ENCODE data around the gene OR1M1.
"Not testable (repeated sequence)": the region's sequence is repeated elsewhere in the genome, so short reads cannot be mapped to it uniquely, and the experiment has no call there.

The OR1M1 gene, protein sequence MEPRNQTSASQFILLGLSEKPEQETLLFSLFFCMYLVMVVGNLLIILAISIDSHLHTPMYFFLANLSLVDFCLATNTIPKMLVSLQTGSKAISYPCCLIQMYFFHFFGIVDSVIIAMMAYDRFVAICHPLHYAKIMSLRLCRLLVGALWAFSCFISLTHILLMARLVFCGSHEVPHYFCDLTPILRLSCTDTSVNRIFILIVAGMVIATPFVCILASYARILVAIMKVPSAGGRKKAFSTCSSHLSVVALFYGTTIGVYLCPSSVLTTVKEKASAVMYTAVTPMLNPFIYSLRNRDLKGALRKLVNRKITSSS

DNA sequence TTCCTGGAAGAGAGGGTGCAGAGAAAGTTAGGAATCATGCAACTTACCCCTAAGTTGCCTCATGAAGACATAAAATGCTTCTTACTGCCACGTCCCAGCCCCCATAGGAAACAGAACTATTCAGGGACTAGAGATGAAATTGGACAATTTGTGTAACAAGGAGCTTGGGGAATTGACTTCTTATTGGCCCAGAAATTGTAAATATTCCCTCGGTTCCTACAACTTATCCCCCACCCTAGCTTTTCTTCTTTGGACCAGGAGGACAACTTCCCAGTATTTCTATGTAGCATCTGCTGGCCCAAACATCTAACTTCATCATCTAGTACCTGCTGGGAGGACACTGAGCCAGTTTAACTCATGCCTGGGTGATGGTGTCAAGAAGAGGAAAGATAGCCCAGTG, at the start of gene OR1M1:
Gene OR1M1 (plus strand): TSS at position 301 of the 400 bp plus-strand sequence. CDS start 6,184 bp downstream, outside the sequence.
- no peak for DNase-seq

DNA sequence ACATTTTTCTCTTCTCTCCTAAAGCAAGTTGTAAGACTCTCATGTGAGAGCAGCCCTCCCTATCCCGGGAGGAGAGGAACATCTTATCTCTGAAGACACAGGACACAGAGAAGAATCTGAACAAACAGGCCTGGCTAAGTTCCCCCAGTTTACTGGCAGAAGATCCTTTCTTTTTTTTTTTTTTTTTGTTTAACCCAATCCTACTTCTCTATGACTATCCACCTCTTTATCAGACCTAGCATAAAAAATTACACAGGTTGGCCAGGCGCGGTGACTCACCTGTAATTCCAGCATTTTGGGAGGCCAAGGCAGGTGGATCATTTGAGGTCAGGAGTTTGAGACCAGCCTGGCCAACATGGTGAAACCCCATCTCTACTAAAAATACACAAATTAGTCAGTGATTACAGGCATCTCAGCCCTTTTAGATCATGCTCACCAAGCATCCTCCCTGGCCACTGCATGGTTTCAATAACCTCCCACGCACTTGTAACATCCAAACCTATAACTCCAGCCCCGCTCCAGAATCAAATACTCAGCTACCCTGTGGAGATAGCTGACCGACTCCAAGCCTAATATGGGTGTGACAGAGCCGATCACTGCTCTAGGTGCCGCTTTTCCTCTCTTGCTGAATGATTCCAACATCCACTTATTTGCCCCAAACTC, 49.3 kb upstream of the OR1M1 start:
- DNase-seq, result no peak

GRCh38 chr19:9039728-9040127, 47.1 kb upstream of the OR1M1 start:
- no peak for DNase-seq

DNA sequence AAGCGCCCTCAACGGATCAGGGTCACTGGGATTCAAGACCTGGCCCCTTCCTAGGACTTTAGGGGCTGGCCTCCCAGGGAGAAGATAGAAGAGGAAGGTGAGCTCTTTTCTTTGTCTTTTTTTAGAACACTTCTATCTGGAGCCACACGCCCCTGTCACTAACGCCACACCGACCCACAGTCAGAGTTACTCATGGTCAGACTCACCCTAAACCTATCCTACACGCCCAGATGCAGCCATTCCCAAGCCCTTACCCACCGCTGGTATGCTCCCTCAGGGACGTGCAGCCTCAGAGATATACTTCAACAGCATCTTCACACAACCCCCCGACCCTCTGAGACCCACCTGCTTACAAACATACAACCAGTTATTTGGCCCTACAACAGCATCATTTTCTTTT, 46.7 kb upstream of the OR1M1 start:
- DNase-seq, result no peak

- no peak for DNase-seq
Measured at GRCh38 chr19:9041023-9041422, 45.8 kb upstream of the OR1M1 start.

- DNase-seq, result no peak
Measured at GRCh38 chr19:9043524-9043923, 43.3 kb upstream of the OR1M1 start.

DNA sequence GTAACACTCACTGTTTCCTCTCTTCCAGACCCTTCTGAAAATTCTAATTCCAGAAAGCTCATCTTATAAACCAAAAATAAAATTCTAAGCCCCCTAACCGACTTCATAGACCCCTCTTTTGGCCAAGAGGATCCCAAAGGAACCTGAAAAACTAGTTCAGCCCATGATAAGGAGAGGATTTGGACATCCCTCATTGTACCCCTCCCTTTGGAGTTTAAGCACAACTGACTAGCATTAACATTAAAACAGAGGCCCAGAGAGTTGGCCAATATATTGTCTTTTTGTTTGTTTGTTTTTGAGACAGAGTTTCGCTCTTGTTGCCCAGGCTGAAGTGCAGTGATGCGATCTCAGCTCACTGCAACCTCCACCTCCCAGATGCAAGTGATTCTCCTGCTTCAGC, 42.4 kb upstream of the OR1M1 start:
- no peak for DNase-seq

GRCh38 chr19:9046694-9047093, 40.2 kb upstream of the OR1M1 start:
- DNase-seq, result no peak

DNA sequence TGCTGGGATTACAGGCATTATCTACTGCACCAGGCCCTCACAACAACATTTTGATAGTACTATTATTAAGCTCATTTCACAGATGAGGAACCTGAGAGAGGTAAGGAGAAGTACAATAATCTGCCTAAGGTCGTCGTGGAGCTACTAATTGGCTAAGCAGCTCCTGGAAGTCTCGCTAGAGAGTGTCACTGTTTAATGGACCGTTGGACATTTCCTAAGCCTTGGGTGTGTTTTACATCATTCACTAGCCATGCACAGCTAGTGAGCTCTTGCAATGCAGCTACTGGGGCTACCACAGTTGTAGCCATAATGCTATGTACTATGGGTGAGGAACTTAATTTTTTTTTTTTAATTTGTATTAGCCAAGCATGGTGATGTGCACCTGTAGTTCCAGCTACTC, 34.0 kb upstream of the OR1M1 start:
- no peak for DNase-seq

GRCh38 chr19:9053674-9054073, 33.2 kb upstream of the OR1M1 start:
- DNase-seq, result not testable (repeated sequence)

- no peak for DNase-seq
Measured at GRCh38 chr19:9054207-9054606, 32.7 kb upstream of the OR1M1 start.

DNA sequence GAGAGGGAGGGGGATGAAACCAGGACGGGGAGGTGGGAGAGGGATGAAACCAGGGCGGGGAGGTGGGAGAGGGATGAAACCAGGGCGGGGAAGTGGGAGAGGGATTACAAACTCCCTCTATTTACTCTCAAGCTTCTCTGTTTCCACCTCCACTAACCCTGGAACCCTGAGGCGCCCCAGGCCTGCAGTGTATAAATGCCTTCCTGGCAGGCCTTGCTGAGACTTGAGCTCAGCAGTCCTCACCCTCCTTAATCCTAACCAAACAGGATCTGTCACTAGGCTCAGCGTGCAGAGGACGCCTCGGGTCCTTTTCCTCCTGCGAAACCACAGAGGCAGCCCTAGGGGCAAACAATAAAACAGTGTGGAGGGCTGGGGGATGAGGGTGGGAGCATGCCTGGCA, 32.1 kb upstream of the OR1M1 start:
- no peak for DNase-seq

DNA sequence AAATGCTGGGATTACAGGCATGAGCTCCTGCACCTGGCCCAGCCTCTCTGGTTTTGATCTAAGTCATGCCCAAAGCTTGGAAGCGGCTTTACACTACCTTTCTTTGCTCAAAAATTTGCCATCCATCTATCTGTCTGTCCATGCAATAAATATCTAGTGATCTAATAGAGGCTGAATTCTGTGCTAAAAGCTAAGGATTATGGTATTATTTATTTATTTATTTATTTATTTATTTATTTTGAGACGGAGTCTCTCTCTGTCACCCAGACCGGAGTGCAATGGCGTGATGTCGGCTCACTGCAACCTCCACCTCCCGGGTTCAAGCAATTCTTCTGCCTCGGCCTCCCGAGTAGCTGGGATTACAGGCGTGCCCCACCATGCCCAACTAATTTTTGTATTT, 30.7 kb upstream of the OR1M1 start:
- not testable (repeated sequence) for DNase-seq

DNA sequence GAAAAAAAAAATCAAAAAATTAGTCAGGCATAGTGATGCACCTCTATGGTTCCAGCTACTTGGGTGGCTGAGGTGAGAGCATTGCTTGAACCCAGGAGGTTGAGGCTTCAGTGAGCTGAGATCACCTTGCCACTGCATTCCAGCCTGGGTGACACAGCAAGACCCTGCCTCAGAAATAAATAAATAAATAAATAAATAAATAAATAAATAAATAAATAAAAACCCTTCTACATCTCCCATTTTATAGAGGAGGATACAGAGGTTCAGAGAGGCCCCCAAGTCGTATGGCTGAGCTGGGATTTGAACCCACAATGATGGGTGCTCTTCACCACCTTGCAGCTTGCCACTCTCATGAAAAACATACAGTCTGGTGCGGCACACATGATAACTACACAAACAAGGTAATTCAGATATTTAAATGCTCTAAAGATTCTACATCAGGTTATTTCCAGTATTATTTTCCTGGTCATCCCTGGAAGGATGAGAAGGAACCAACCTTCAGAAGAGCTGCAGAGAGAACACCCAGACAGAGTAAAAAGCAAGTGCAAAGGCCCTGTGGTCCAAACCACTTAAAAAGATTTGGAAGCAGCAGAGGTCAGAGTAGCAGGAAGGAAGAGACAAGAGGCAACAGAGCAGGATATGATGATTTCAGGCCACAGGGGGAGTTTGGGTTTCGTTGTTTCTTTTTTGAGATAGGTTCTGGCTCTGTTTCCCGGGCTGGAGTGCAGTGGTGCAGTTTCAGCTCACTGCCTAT, 29.2 kb upstream of the OR1M1 start:
- DNase-seq, result no peak

- DNase-seq, result no peak
Measured at GRCh38 chr19:9058905-9059667, 27.8 kb upstream of the OR1M1 start.

- no peak for DNase-seq
Measured at GRCh38 chr19:9060564-9061340, 26.1 kb upstream of the OR1M1 start.

DNA sequence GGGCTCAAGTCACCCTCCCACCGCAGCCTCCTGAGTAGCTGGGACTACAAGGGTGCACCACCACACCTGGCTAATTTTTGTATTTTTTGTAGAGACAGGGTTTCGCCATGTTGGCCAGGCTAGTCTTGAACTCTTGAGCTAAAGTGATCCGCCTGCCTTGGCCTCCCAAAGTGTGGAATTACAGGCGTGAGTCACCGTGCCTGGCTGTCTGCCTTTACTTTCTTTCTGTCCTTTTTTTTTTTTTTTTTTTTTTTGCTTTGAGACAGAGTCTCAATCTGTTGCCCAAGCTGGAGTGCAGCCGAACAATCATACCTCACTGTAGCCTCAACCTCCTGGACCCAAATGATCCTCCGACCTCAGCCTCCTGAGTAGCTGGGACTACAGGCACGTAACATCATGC, 25.0 kb upstream of the OR1M1 start:
- no peak for DNase-seq

GRCh38 chr19:9065457-9066014, 21.3 kb upstream of the OR1M1 start:
- DNase-seq, result no peak

- DNase-seq, result no peak
Measured at GRCh38 chr19:9070066-9070465, 16.8 kb upstream of the OR1M1 start.

GRCh38 chr19:9071720-9072119, 15.1 kb upstream of the OR1M1 start:
- DNase-seq, result not testable (repeated sequence)

DNA sequence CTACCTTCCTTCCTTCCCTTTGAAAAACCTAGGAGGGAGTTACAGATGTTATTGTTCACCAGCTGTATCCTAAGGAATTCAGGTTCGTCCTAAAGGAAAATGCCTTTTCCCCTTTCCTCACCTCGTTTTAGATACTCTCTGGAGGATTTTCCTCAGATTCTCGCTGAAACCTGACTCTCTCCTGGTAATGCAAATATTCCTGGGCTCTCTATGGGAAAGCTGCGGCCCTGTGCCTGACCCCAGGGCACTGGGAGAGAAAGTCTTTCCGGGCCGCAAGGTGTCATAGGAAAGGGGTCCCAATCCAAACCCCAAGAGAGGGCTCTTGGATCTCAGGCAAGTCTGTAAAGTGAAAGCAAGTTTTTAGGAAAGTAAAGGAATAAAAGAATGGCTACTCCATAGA, 13.1 kb upstream of the OR1M1 start:
- DNase-seq, result no peak

All from hypothalamus (tissue), 51 donors.